ENCODE results near the gene TUBA4B.

Gene TUBA4B

DNA sequence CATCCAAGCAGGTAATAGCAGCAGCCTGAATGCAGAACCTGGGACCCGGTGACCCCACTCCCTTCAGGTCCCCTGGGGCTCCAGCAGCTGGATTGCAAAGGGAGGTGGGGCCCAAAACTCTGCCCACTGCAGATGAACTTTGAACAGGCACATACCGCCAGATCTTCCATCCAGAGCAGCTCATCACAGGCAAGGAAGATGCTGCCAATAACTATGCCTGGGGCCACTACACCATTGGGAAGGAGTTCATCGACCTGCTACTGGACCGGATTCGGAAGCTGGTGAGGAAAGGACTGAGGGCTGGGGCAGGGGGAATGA lies 17.0 kb downstream of the TUBA4B start:
- ChIA-PET CTCF (interaction anchor here (1.4 kb wide), 1 partner anchor 25 kb away, joined by 7 read pairs; no protein-coding TSS in a partner anchor), POLR2A (interaction anchor here (0.8 kb wide), 1 partner anchor 24 kb away, joined by 3 read pairs; the partner anchor contains the start of genes GLB1L and STK16)
- Histone ChIP-seq H3K36me3 (ENCODE audit: control insufficient read depth in 2 of 2, insufficient read depth in 1 of 2, low read length in 2 of 2) (no peaks in the 10 kb centered on the region), H3K4me3 (ENCODE audit: low read depth, low read length) (no peak overlapping the region), H3K4me1 (ENCODE audit: control insufficient read depth, insufficient read depth, low read length) (no peaks in the 10 kb centered on the region), H3K27ac (ENCODE audit: extremely low read depth, low read depth, low read length) (no peak overlapping the region), H3K9me3 (ENCODE audit: control insufficient read depth, insufficient read depth, low read depth, low read length) (no peaks in the 10 kb centered on the region)
- TF ChIP-seq ZNF175 (tag by site-specific recombination; IDR thresholded peaks at IDR 0.05) (no peak), KLF8 (tag by site-specific recombination; IDR thresholded peaks at IDR 0.05) (no peak), ZNF214 (tag by site-specific recombination; IDR thresholded peaks at IDR 0.05; ENCODE audit: borderline replicate concordance) (no peak), ZBTB17 (tag by site-specific recombination; IDR thresholded peaks at IDR 0.05) (no peak), ZNF549 (tag by site-specific recombination; IDR thresholded peaks at IDR 0.05) (no peak), ZNF366 (tag by site-specific recombination; conservative IDR thresholded peaks at IDR 0.05) (no peak), ZNF571 (tag by site-specific recombination; IDR thresholded peaks at IDR 0.05) (no peak), ZSCAN30 (tag by site-specific recombination; IDR thresholded peaks at IDR 0.05) (no peak), ZBTB7A (tag by site-specific recombination; IDR thresholded peaks at IDR 0.05; ENCODE audit: low read depth) (no peak)

DNA sequence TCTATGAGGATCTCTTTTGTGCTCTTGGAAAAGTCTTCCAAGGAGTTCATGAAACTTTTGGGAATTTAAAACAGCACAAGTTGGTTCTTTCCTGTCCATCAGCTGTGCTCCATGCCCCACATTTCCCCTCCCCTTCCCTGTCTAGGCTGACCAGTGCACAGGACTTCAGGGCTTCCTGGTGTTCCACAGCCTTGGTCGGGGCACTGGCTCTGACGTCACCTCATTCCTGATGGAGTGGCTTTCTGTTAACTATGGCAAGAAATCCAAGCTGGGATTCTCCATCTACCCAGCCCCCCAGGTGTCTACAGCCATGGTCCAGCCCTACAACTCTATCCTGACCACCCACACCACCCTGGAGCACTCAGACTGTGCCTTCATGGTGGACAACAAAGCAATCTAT lies 18.0 kb downstream of the TUBA4B start:
- CTCF ChIA-PET, result interaction anchor here (1.3 to 1.4 kb wide), 2 partner anchors 24 to 27 kb away, joined by 4 to 7 read pairs; no protein-coding TSS in a partner anchor
- H3K27ac ChIP-seq (ENCODE audit: extremely low read depth, low read depth, low read length), result no peak overlapping the region
- H3K36me3 ChIP-seq (ENCODE audit: control insufficient read depth in 2 of 2, insufficient read depth in 1 of 2, low read length in 2 of 2), result no peaks in the 10 kb centered on the region
- H3K4me3 ChIP-seq (ENCODE audit: low read depth, low read length), result no peak overlapping the region
- no peaks in the 10 kb centered on the region for H3K4me1 ChIP-seq (ENCODE audit: control insufficient read depth, insufficient read depth, low read length)
- H3K9me3 ChIP-seq (ENCODE audit: control insufficient read depth, insufficient read depth, low read depth, low read length), result no peaks in the 10 kb centered on the region
- POLR2A ChIA-PET, result no interaction called here
- no peak for TF ChIP-seq ZFP37 (tag by site-specific recombination; IDR thresholded peaks at IDR 0.05)

DNA sequence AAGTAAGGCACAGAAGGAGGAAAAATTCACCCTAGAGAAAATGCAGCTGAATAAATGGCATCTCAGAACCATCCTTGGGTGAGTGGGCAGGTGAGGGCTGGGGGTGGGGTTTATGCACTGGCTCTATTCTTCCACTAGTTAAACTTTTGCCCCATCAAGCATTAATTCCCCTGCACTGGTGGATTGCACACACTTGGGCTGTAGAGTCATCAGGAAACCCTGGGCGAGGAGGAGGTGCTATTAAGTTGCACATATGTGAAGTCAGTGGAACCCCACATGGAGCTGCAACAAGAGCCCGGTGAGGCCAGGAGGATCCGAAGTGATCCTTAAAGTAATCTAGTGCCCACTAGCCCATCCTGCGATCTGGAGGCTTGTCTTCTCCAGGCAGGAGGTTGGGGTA lies 19.3 kb downstream of the TUBA4B start:
- Histone ChIP-seq H3K27ac (ENCODE audit: extremely low read depth, low read depth, low read length) (no peak overlapping the region), H3K4me3 (ENCODE audit: low read depth, low read length) (no peak overlapping the region), H3K9me3 (ENCODE audit: control insufficient read depth, insufficient read depth, low read depth, low read length) (no peaks in the 10 kb centered on the region), H3K4me1 (ENCODE audit: control insufficient read depth, insufficient read depth, low read length) (no peaks in the 10 kb centered on the region), H3K36me3 (ENCODE audit: control insufficient read depth in 2 of 2, insufficient read depth in 1 of 2, low read length in 2 of 2) (no peaks in the 10 kb centered on the region)
- TF ChIP-seq, protein P1, sequence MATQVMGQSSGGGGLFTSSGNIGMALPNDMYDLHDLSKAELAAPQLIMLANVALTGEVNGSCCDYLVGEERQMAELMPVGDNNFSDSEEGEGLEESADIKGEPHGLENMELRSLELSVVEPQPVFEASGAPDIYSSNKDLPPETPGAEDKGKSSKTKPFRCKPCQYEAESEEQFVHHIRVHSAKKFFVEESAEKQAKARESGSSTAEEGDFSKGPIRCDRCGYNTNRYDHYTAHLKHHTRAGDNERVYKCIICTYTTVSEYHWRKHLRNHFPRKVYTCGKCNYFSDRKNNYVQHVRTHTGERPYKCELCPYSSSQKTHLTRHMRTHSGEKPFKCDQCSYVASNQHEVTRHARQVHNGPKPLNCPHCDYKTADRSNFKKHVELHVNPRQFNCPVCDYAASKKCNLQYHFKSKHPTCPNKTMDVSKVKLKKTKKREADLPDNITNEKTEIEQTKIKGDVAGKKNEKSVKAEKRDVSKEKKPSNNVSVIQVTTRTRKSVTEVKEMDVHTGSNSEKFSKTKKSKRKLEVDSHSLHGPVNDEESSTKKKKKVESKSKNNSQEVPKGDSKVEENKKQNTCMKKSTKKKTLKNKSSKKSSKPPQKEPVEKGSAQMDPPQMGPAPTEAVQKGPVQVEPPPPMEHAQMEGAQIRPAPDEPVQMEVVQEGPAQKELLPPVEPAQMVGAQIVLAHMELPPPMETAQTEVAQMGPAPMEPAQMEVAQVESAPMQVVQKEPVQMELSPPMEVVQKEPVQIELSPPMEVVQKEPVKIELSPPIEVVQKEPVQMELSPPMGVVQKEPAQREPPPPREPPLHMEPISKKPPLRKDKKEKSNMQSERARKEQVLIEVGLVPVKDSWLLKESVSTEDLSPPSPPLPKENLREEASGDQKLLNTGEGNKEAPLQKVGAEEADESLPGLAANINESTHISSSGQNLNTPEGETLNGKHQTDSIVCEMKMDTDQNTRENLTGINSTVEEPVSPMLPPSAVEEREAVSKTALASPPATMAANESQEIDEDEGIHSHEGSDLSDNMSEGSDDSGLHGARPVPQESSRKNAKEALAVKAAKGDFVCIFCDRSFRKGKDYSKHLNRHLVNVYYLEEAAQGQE (tag by site-specific recombination; IDR thresholded peaks at IDR 0.05), result no peak
- TF ChIP-seq, protein P2, sequence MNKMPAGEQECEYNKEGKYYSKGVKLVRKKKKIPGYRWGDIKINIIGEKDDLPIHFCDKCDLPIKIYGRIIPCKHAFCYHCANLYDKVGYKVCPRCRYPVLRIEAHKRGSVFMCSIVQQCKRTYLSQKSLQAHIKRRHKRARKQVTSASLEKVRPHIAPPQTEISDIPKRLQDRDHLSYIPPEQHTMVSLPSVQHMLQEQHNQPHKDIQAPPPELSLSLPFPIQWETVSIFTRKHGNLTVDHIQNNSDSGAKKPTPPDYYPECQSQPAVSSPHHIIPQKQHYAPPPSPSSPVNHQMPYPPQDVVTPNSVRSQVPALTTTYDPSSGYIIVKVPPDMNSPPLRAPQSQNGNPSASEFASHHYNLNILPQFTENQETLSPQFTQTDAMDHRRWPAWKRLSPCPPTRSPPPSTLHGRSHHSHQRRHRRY (tag by site-specific recombination; IDR thresholded peaks at IDR 0.05), result no peak
- TF ChIP-seq ZNF768 (tag by site-specific recombination; IDR thresholded peaks at IDR 0.05) (no peak), HOXC10 (CRISPR knock-in tag; IDR thresholded peaks at IDR 0.05) (no peak), ZNF341 (tag by site-specific recombination; IDR thresholded peaks at IDR 0.05; ENCODE audit: low read depth) (no peak), ZNF596 (tag by site-specific recombination; IDR thresholded peaks at IDR 0.05) (no peak), SP2 (tag by site-specific recombination; IDR thresholded peaks at IDR 0.05) (no peak)
- ChIA-PET POLR2A (no interaction called here), CTCF (interaction anchor here (0.8 to 15.0 kb wide), 2 partner anchors 17 to 24 kb away, joined by 3 to 297 read pairs; no protein-coding TSS in a partner anchor)

All from HEK293 (cell line).